ENCODE measurements around the gene MYBBP1A. TPM values are rescaled to one million over a fixed set of nuclear protein-coding genes. Genes with fewer than 3 reads are reported as not detected.

The MYBBP1A gene
- polyA plus RNA-seq, 1 experiment, result 24.1 TPM

DNA sequence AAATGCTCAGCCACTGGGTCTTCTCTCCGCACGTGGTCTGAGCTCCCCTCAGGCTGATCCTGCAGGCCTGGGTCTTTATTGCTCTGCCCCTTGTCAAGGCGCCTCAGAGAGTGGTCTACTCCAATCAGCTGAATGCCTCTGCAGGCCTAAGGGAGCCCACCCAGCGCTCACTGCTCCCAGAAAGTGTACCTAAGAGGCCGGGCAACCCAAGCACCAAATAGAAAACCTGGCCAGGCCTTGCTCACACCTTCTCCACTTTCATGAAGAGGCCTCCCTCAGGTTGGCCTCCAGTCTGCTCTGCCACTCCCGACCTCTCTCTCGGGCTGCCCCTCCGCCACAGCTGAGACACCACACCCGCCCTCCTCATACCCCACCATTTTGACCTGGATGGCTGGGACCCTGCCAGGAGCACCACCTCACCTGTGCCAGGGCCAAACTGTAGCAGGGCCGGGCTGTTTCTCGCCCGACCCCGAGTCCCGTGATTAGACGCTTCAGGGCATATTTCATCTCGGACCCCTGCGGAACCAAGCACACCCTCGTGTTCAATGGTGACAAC, 665 bp downstream of the MYBBP1A start:
- Histone ChIP-seq H3K27me3 (ENCODE audit: control insufficient read depth, insufficient read depth, low read length) (no peaks in the 10 kb centered on the region), H3K4me3 (ENCODE audit: low read depth, low read length) (peak overlapping the region; percentile 99), H3K36me3 (ENCODE audit: control insufficient read depth, insufficient read depth, low read length) (peaks cover 19% of the 10 kb centered on the region)
- DNase-seq (ENCODE audit: low read depth), result no peak
- POLR2A ChIA-PET, result no interaction called here
- TF ChIP-seq, protein P1, sequence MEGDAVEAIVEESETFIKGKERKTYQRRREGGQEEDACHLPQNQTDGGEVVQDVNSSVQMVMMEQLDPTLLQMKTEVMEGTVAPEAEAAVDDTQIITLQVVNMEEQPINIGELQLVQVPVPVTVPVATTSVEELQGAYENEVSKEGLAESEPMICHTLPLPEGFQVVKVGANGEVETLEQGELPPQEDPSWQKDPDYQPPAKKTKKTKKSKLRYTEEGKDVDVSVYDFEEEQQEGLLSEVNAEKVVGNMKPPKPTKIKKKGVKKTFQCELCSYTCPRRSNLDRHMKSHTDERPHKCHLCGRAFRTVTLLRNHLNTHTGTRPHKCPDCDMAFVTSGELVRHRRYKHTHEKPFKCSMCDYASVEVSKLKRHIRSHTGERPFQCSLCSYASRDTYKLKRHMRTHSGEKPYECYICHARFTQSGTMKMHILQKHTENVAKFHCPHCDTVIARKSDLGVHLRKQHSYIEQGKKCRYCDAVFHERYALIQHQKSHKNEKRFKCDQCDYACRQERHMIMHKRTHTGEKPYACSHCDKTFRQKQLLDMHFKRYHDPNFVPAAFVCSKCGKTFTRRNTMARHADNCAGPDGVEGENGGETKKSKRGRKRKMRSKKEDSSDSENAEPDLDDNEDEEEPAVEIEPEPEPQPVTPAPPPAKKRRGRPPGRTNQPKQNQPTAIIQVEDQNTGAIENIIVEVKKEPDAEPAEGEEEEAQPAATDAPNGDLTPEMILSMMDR (IDR thresholded peaks at IDR 0.05; ENCODE audit: insufficient read depth, low read depth, low read length), result no peak
- CTCF ChIA-PET, result interaction anchor here (1.2 to 3.8 kb wide), 3 partner anchors 12 to 72 kb away, joined by 4 to 15 read pairs (median 5); no protein-coding TSS in a partner anchor

DNA sequence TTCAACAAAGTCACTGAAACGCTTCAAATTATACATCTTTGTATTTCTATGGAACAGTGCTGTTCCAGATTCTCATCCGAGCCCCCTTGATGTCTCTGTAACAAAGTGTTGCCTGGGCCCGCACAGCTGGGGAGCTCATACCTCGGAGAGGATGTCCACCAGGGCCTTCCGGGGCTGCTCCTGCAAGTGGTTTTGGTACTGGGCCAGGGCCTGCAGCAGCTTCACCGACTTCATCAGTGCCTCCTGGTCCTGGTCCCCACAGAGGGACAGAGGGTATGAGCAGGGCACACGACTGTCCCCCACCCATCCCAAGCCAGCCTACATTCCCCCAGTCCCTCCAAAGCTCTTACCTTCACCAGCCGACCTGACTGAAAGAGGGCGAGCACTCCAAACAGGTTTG, 1.5 kb downstream of the MYBBP1A start:
- Histone ChIP-seq H3K27me3 (ENCODE audit: control insufficient read depth, insufficient read depth, low read length) (no peaks in the 10 kb centered on the region), H3K36me3 (ENCODE audit: control insufficient read depth, insufficient read depth, low read length) (peaks cover 25% of the 10 kb centered on the region), H3K4me3 (ENCODE audit: low read depth, low read length) (peak overlapping the region; percentile 99)
- CTCF ChIA-PET, result interaction anchor here (1.2 to 3.8 kb wide), 4 partner anchors 11 to 73 kb away, joined by 3 to 15 read pairs (median 4); no protein-coding TSS in a partner anchor
- TF ChIP-seq, protein P1 (IDR thresholded peaks at IDR 0.05; ENCODE audit: insufficient read depth, low read depth, low read length), result no peak
- POLR2A ChIA-PET, result no interaction called here
- DNase-seq (ENCODE audit: low read depth), result no peak

- Histone ChIP-seq H3K36me3 (ENCODE audit: control insufficient read depth, insufficient read depth, low read length) (peaks cover 38% of the 10 kb centered on the region), H3K4me3 (ENCODE audit: low read depth, low read length) (no peak overlapping the region), H3K27me3 (ENCODE audit: control insufficient read depth, insufficient read depth, low read length) (no peaks in the 10 kb centered on the region)
- DNase-seq (ENCODE audit: low read depth), result no peak
- ChIA-PET POLR2A (no interaction called here), CTCF (interaction anchor here (0.5 to 3.8 kb wide), 4 partner anchors 15 to 481 kb away, joined by 3 to 15 read pairs (median 3); no protein-coding TSS in a partner anchor)
- TF ChIP-seq, protein P1 (IDR thresholded peaks at IDR 0.05; ENCODE audit: insufficient read depth, low read depth, low read length), result no peak
Measured at GRCh38 chr17:4551796-4552525, 3.2 kb downstream of the MYBBP1A start.

- DNase-seq (ENCODE audit: low read depth), result no peak
- H3K36me3 ChIP-seq (ENCODE audit: control insufficient read depth, insufficient read depth, low read length), result peaks cover 41% of the 10 kb centered on the region
- TF ChIP-seq, protein P1 (IDR thresholded peaks at IDR 0.05; ENCODE audit: insufficient read depth, low read depth, low read length), result no peak
- H3K4me3 ChIP-seq (ENCODE audit: low read depth, low read length), result no peak overlapping the region
- ChIA-PET CTCF (interaction anchor here (1.4 to 3.8 kb wide), 2 partner anchors 16 to 24 kb away, joined by 3 to 15 read pairs; no protein-coding TSS in a partner anchor), POLR2A (no interaction called here)
- H3K27me3 ChIP-seq (ENCODE audit: control insufficient read depth, insufficient read depth, low read length), result no peaks in the 10 kb centered on the region
Measured at GRCh38 chr17:4551141-4551540, 4.0 kb downstream of the MYBBP1A start.

GRCh38 chr17:4550534-4551039, 4.6 kb downstream of the MYBBP1A start:
- TF ChIP-seq, protein P1 (IDR thresholded peaks at IDR 0.05; ENCODE audit: insufficient read depth, low read depth, low read length), result no peak
- POLR2A ChIA-PET, result no interaction called here
- CTCF ChIA-PET, result interaction anchor here (1.2 to 3.8 kb wide), 5 partner anchors 13 to 130 kb away, joined by 3 to 15 read pairs (median 4); no protein-coding TSS in a partner anchor
- Histone ChIP-seq H3K36me3 (ENCODE audit: control insufficient read depth, insufficient read depth, low read length) (peaks cover 43% of the 10 kb centered on the region), H3K27me3 (ENCODE audit: control insufficient read depth, insufficient read depth, low read length) (no peaks in the 10 kb centered on the region), H3K4me3 (ENCODE audit: low read depth, low read length) (no peak overlapping the region)
- DNase-seq (ENCODE audit: low read depth), result no peak
